Measurements from ENCODE around the gene TMEM229B.

DNA sequence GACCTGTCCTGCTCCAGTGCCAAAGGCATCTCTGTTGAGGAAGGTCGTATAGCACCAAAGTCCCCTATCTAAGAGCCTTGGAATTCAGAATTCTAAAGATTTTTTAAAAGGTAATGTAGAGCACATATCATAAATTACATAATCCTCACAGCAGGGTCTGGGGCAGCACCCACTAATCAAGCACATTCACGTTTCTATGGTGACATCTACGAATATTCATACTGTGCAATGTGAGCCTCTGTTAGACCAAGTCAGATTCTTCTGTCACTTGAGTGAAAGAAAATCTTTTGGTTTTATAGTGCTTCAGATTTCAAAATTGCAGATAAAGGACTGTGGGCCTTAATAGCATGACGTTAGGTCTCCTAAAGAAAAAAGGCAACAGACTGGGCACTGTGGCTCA lies 13.1 kb upstream of the TMEM229B start:
- TF ChIP-seq TAF1 (IDR thresholded peaks at IDR 0.05; ENCODE audit: low read depth) (no peak), EGR1 (IDR thresholded peaks at IDR 0.05) (no peak), RAD21 (IDR thresholded peaks at IDR 0.05; ENCODE audit: low read depth) (no peak), MAX (IDR thresholded peaks at IDR 0.05) (no peak), FOXM1 (IDR thresholded peaks at IDR 0.05; ENCODE audit: borderline replicate concordance, low read depth) (no peak), CEBPB (IDR thresholded peaks at IDR 0.05) (no peak)
- TF ChIP-seq, protein P1, sequence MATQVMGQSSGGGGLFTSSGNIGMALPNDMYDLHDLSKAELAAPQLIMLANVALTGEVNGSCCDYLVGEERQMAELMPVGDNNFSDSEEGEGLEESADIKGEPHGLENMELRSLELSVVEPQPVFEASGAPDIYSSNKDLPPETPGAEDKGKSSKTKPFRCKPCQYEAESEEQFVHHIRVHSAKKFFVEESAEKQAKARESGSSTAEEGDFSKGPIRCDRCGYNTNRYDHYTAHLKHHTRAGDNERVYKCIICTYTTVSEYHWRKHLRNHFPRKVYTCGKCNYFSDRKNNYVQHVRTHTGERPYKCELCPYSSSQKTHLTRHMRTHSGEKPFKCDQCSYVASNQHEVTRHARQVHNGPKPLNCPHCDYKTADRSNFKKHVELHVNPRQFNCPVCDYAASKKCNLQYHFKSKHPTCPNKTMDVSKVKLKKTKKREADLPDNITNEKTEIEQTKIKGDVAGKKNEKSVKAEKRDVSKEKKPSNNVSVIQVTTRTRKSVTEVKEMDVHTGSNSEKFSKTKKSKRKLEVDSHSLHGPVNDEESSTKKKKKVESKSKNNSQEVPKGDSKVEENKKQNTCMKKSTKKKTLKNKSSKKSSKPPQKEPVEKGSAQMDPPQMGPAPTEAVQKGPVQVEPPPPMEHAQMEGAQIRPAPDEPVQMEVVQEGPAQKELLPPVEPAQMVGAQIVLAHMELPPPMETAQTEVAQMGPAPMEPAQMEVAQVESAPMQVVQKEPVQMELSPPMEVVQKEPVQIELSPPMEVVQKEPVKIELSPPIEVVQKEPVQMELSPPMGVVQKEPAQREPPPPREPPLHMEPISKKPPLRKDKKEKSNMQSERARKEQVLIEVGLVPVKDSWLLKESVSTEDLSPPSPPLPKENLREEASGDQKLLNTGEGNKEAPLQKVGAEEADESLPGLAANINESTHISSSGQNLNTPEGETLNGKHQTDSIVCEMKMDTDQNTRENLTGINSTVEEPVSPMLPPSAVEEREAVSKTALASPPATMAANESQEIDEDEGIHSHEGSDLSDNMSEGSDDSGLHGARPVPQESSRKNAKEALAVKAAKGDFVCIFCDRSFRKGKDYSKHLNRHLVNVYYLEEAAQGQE (IDR thresholded peaks at IDR 0.05; ENCODE audit: low read depth) = no peak
- TF ChIP-seq, protein P2, sequence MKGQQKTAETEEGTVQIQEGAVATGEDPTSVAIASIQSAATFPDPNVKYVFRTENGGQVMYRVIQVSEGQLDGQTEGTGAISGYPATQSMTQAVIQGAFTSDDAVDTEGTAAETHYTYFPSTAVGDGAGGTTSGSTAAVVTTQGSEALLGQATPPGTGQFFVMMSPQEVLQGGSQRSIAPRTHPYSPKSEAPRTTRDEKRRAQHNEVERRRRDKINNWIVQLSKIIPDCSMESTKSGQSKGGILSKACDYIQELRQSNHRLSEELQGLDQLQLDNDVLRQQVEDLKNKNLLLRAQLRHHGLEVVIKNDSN (IDR thresholded peaks at IDR 0.05) = no peak
